Sigmoid colon (tissue), 7 donors: ENCODE data around the gene MEDAG. TPM values are rescaled to one million over a fixed set of nuclear protein-coding genes. Genes with fewer than 3 reads are reported as not detected.

Experiments
- DNase-seq: peaks from one replicate; pipeline ENCODE4 v3.0.0-alpha.2; 2019
- H3K27ac ChIP-seq, 4 donors: fragments of 200-600 bp; sonication (generic); one replicate each; pipeline ENCODE4 v1.5.1; 2016 to 2019; ENCODE audit warnings: mild to moderate bottlenecking in 1 of 4
- H3K27me3 ChIP-seq, 3 donors: fragments of 200-600 bp; sonication (generic); one replicate each; pipeline ENCODE4 v1.5.1; 2019; ENCODE audit warnings: mild to moderate bottlenecking in 1 of 3
- H3K36me3 ChIP-seq, 4 donors: fragments of 200-600 bp; sonication (generic); one replicate each; pipeline ENCODE4 v1.5.1; 2016 to 2019
- H3K4me1 ChIP-seq, 4 donors: fragments of 200-600 bp; sonication (generic); one replicate each; pipeline ENCODE4 v1.5.1; 2017 to 2019
- H3K4me3 ChIP-seq, 4 donors: fragments of 200-600 bp; sonication (generic); one replicate each; pipeline ENCODE4 v1.5.1; 2017 to 2019; ENCODE audit warnings: mild to moderate bottlenecking in 2 of 4, moderate library complexity in 1 of 4
- H3K9me3 ChIP-seq, 4 donors: fragments of 200-600 bp in 3 of 4; sonication (generic) in 3 of 4; one replicate each; pipeline versions ENCODE4 v1.5.1 to v1.6.1; 2013 to 2019
- CTCF ChIP-seq, 4 experiments: fragments of 450-650 bp in 3 of 4; fragments of 200-600 bp in 1 of 4; IDR thresholded peaks; one replicate each; pipeline ENCODE4 v1.5.1; 2016 to 2019; ENCODE audit warnings: antibody characterized with exemption in 4 of 4, mild to moderate bottlenecking in 3 of 4, moderate library complexity in 2 of 4
- EP300 ChIP-seq, 4 donors: sonication (generic); formaldehyde crosslinking; IDR thresholded peaks; one replicate each; pipeline ENCODE4 v1.6.1; 2017; ENCODE audit warnings: antibody characterized with exemption in 4 of 4
- POLR2A ChIP-seq, 2 donors: fragments of 450-650 bp; IDR thresholded peaks; one replicate each; pipeline ENCODE4 v1.6.1; 2016; ENCODE audit warnings: antibody characterized with exemption in 2 of 2, mild to moderate bottlenecking in 2 of 2, moderate library complexity in 2 of 2
- POLR2AphosphoS5 ChIP-seq, 4 donors: sonication (generic); formaldehyde crosslinking; IDR thresholded peaks; one replicate each; pipeline ENCODE4 v1.6.1; 2017; ENCODE audit warnings: antibody characterized with exemption in 4 of 4
- WGBS, 2 donors: extraction: QIAGEN DNeasy Blood & Tissue Kit; methylation state at CpG; one replicate each; pipeline ENCODE4 v1.1.7; 2013; 5-methylcytosine and 5-hydroxymethylcytosine counted together
- intact Hi-C: fragments of 100-400 bp; cut with DNase I; formaldehyde crosslinking; loops from one replicate; pipeline ENCODE4 v1.15.1; 2023
- polyA plus RNA-seq, 3 donors: library from polyadenylated mRNA; stranded (reverse); fragments of 200-250 nt; gene quantifications; one replicate each; pipeline ENCODE4 v1.2.3, GENCODE V29; 2013
- total RNA-seq, 4 donors: library from RNA; depleted of rRNA; stranded (reverse); fragments of >200 nt; gene quantifications; one replicate each; pipeline ENCODE4 v1.1.0, GENCODE V29; 2016
- donor health status: healthy with polysubstance abuse.
- donor health status: Bipolar disorder and iron deficiency.
- donor health status: healthy.

The MEDAG gene
- total RNA-seq (10 to 100 TPM; 14.3 to 42.1 (median 20.1) TPM), polyA plus RNA-seq (10 to 100 TPM in 1 of 3 donors, 1 to 10 TPM in 2; 1.4 to 18.0 (median 5.0) TPM)

GRCh38 chr13:30905932-30906383 is at the start of gene MEDAG:
MEDAG (plus strand) TSS chr13:30906271; CDS start chr13:30906516, 245 bp downstream.
- no peaks in the 10 kb centered on the region for H3K36me3 ChIP-seq
- intact Hi-C loops: no loop called here
- DNase-seq: peak; percentile 91
- TF ChIP-seq EP300 (IDR thresholded peaks at IDR 0.05): no peak
- peak; percentile 30 to 63 (median 49) for TF ChIP-seq POLR2AphosphoS5 (IDR thresholded peaks at IDR 0.05)
- H3K4me1 ChIP-seq: peaks cover 0 to 31% (median 23%) of the 10 kb centered on the region in 4 donors
- H3K4me3 ChIP-seq: peak within 1 kb of the TSS; percentile 26 to 54 (median 44)
- H3K27ac ChIP-seq: peak within 1 kb of the TSS; percentile 52 to 77 (median 68)
- H3K9me3 ChIP-seq: no peaks in the 10 kb centered on the region
- 9 to 10% methylated on average over 35 of the region's 35 CpGs for WGBS, 2 donors
- peaks cover 9 to 26% (median 9%) of the 10 kb centered on the region in 3 donors for H3K27me3 ChIP-seq

GRCh38 chr13:30857018-30857417 is 49.1 kb upstream of the MEDAG start:
- H3K27me3 ChIP-seq: no peaks in the 10 kb centered on the region
- no peak overlapping the region for H3K4me3 ChIP-seq
- TF ChIP-seq POLR2AphosphoS5 (IDR thresholded peaks at IDR 0.05): no peak
- no peak for TF ChIP-seq EP300 (IDR thresholded peaks at IDR 0.05)
- no peak for TF ChIP-seq POLR2A (IDR thresholded peaks at IDR 0.05)
- TF ChIP-seq CTCF (IDR thresholded peaks at IDR 0.05): no peak
- no peak for DNase-seq
- 65 to 80% methylated on average over 4 of the region's 4 CpGs for WGBS, 2 donors
- H3K4me1 ChIP-seq: peaks cover 0 to 11% (median 8%) of the 10 kb centered on the region in 4 donors
- no peaks in the 10 kb centered on the region for H3K9me3 ChIP-seq
- intact Hi-C loops: no loop called here
- H3K36me3 ChIP-seq: no peaks in the 10 kb centered on the region
- no peak overlapping the region for H3K27ac ChIP-seq

GRCh38 chr13:30857636-30858035 is 48.4 kb upstream of the MEDAG start:
- TF ChIP-seq POLR2A (IDR thresholded peaks at IDR 0.05): no peak
- TF ChIP-seq POLR2AphosphoS5 (IDR thresholded peaks at IDR 0.05): no peak
- TF ChIP-seq CTCF (IDR thresholded peaks at IDR 0.05): no peak
- TF ChIP-seq EP300 (IDR thresholded peaks at IDR 0.05): no peak
- no peaks in the 10 kb centered on the region for H3K27me3 ChIP-seq
- peaks cover 0 to 17% (median 14%) of the 10 kb centered on the region in 4 donors for H3K4me1 ChIP-seq
- intact Hi-C loops: no loop called here
- no peaks in the 10 kb centered on the region for H3K36me3 ChIP-seq
- H3K4me3 ChIP-seq: no peak overlapping the region
- no peak for DNase-seq
- no peaks in the 10 kb centered on the region for H3K9me3 ChIP-seq
- 87 to 94% methylated on average over 6 of the region's 6 CpGs for WGBS, 2 donors
- H3K27ac ChIP-seq: no peak overlapping the region

- intact Hi-C loops: no loop called here
- 83 to 86% methylated on average over 5 of the region's 5 CpGs for WGBS, 2 donors
- Histone ChIP-seq H3K9me3 (no peaks in the 10 kb centered on the region), H3K4me3 (no peak overlapping the region), H3K36me3 (no peaks in the 10 kb centered on the region), H3K27me3 (no peaks in the 10 kb centered on the region), H3K27ac (peak overlapping the region in 3 of 4 donors; percentile 38 to 77 (median 72)), H3K4me1 (peaks cover 0 to 34% (median 31%) of the 10 kb centered on the region in 4 donors)
- TF ChIP-seq POLR2AphosphoS5 (IDR thresholded peaks at IDR 0.05) (peak in 2 of 4 donors; percentile 22 to 53), CTCF (IDR thresholded peaks at IDR 0.05) (no peak)
- DNase-seq: no peak
These were observed 46.7 kb upstream of the MEDAG start for GRCh38 chr13:30859326-30859725.

- intact Hi-C loops: loop anchor here (5.0 to 10.0 kb wide), 2 partner anchors 244 to 396 kb away; partner anchors contain the start of genes HMGB1 and USPL1
- H3K36me3 ChIP-seq: no peaks in the 10 kb centered on the region
- H3K4me3 ChIP-seq: no peak overlapping the region
- TF ChIP-seq POLR2A (IDR thresholded peaks at IDR 0.05) (no peak), CTCF (IDR thresholded peaks at IDR 0.05) (no peak), EP300 (IDR thresholded peaks at IDR 0.05) (no peak), POLR2AphosphoS5 (IDR thresholded peaks at IDR 0.05) (no peak)
- WGBS, 2 donors: 30 to 66% methylated on average over 3 of the region's 3 CpGs
- peaks cover 0 to 52% (median 48%) of the 10 kb centered on the region in 4 donors for H3K4me1 ChIP-seq
- no peaks in the 10 kb centered on the region for H3K9me3 ChIP-seq
- DNase-seq: no peak
- H3K27me3 ChIP-seq: no peaks in the 10 kb centered on the region
- H3K27ac ChIP-seq: no peak overlapping the region
These were observed 44.9 kb upstream of the MEDAG start for GRCh38 chr13:30861163-30861562.
